ENCODE measurements around the gene CRYBG3. TPM values are rescaled to one million over a fixed set of nuclear protein-coding genes. Genes with fewer than 3 reads are reported as not detected.
A peak's percentile ranks its signal among the peaks of the same experiment; 100 is the strongest.

The CRYBG3 gene
- total RNA-seq, 2 experiments from 2014 or later: 5.9 to 6.1 TPM

DNA sequence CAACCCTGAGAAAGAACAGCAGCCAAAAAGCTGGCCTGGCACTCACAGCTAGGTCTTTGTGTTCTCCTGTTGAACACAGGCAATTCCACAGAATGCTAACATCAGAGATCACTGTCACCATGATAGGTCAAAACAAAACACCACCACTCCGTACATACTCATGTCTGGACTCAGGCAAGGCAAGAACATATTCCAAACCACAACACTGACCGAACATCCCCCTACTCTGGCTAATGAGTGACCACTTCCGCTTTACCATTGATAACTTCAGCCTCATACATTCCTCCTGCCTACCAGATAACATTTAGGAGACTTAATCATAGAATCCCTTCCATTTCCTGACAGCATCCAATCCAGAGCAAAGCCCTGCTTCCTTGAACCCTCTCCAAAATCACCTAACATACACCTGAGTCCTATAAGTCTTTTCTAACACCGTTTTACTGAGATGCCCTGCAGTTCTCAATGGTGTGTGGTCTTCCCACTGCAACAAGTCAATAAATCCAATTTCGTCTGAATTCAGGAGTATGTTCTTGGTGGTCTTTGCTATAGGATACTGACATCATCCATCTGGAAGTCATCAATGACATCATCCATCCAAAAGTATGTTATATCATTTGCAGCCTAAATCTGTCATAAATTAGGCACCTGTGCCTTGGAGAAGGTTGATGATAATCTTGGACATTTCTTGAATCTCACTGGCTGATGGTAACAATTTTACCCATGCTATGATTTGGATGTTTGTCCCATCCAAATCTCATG lies 126.7 kb downstream of the CRYBG3 start:
- Mint-ChIP-seq H3K9me3 (ENCODE audit: low read depth) (no peaks in the 10 kb centered on the region), H3K27me3 (no peaks in the 10 kb centered on the region), H3K4me1 (peaks cover 16% of the 10 kb centered on the region), H3K27ac (no peak overlapping the region), H3K4me3 (no peak overlapping the region), H3K36me3 (peaks cover 68% of the 10 kb centered on the region)
- ATAC-seq: no peak
- no peak for DNase-seq
- CTCF ChIA-PET: interaction anchor here (1.4 to 2.5 kb wide), 2 partner anchors 74 to 75 kb away, joined by 3 to 9 read pairs; no protein-coding TSS in a partner anchor

DNA sequence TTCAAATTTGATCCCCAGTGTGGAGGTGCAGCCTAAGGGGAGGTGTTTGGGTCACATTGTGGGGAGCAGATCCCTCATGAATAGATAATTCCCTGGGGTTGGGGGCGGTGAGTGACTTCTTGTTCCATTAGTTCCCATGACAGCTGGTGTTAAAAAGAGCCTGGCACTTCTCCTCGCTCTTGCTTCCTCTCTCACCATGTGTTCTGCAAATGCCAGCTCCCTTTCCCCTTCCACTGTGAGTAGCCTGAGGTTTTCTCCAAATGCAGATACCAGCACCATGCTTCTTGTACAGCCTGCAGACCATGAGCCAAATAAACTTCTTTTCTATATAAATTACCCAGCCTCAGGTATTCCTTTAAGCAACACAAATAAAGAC lies 127.3 kb downstream of the CRYBG3 start:
- H3K27ac Mint-ChIP-seq: no peak overlapping the region
- no peak overlapping the region for H3K4me3 Mint-ChIP-seq
- DNase-seq (no peak), ATAC-seq (no peak)
- no peaks in the 10 kb centered on the region for H3K27me3 Mint-ChIP-seq
- H3K4me1 Mint-ChIP-seq: peaks cover 12% of the 10 kb centered on the region
- H3K36me3 Mint-ChIP-seq: peaks cover 69% of the 10 kb centered on the region
- no peaks in the 10 kb centered on the region for H3K9me3 Mint-ChIP-seq (ENCODE audit: low read depth)
- CTCF ChIA-PET: no interaction called here

DNA sequence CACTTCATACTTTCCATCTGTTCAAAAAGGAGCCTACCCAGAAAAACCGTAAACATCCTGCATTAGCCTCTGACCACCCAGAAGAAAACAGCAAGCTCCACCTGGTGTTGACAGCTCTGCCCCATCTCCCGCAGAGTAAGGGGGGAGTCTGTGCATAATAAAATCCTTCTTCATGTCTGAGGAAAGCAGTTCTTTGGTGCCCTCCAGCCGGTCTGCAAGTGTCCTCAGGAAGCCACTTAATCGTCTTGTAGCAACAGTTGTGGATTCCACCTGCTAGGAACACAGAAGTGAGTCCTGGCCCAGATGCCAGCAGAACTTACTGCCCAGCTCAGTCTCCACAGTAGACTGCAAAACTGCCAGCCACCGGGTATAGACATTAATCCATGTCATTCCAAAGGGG lies 127.9 kb downstream of the CRYBG3 start:
- Mint-ChIP-seq H3K27ac (no peak overlapping the region), H3K4me1 (peaks cover 12% of the 10 kb centered on the region), H3K9me3 (ENCODE audit: low read depth) (no peaks in the 10 kb centered on the region), H3K36me3 (peaks cover 72% of the 10 kb centered on the region), H3K27me3 (no peaks in the 10 kb centered on the region), H3K4me3 (no peak overlapping the region)
- CTCF ChIA-PET: interaction anchor here (0.9 to 1.2 kb wide), 3 partner anchors 15 to 73 kb away, joined by 3 to 4 read pairs (median 4); no protein-coding TSS in a partner anchor
- ATAC-seq (no peak), DNase-seq (no peak)

DNA sequence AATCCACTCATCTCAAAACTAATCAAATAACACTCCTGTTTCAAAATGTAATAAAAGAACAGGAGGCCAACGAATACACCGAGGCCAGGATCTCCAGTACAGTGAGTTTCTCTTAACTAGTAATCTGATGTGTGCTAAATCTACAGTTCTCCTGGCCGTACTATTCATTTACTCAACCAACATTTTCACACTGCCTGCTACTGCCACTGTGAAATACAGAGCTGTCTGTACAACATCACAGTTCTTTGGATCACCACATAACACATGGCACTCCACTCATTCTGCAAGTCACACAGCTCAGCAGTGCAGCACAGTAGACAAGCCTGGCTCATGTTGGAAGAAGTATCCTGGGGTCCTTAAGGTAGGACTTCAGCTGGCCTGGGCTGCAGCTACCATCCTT lies 128.5 kb downstream of the CRYBG3 start:
- Mint-ChIP-seq H3K4me1 (peaks cover 14% of the 10 kb centered on the region), H3K36me3 (peaks cover 70% of the 10 kb centered on the region), H3K4me3 (no peak overlapping the region), H3K27ac (no peak overlapping the region), H3K9me3 (ENCODE audit: low read depth) (no peaks in the 10 kb centered on the region), H3K27me3 (no peaks in the 10 kb centered on the region)
- ATAC-seq (peak; percentile 45), DNase-seq (no peak)
- CTCF ChIA-PET: interaction anchor here (0.9 to 1.2 kb wide), 3 partner anchors 15 to 73 kb away, joined by 3 to 4 read pairs (median 4); no protein-coding TSS in a partner anchor

DNA sequence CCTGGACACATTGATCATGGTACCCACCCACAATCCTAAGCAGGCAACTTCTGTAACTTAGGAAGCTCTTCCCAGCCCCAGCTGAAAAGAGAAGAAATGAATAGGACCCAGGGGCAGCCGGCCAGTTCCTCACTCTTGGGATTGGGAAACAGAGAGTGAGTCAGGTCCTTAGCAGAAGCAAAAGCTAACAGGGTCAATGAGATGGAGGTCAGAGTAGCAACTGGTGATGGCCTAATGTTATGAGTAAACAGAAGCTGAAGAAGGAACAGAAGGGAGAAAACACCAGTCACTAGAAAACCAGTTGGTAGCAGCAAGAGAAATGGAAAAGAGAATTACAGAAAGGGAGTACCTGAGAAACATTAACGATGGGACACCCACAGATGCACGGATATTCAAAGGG lies 130.5 kb downstream of the CRYBG3 start:
- H3K36me3 Mint-ChIP-seq: peaks cover 66% of the 10 kb centered on the region
- no peak overlapping the region for H3K4me3 Mint-ChIP-seq

DNA sequence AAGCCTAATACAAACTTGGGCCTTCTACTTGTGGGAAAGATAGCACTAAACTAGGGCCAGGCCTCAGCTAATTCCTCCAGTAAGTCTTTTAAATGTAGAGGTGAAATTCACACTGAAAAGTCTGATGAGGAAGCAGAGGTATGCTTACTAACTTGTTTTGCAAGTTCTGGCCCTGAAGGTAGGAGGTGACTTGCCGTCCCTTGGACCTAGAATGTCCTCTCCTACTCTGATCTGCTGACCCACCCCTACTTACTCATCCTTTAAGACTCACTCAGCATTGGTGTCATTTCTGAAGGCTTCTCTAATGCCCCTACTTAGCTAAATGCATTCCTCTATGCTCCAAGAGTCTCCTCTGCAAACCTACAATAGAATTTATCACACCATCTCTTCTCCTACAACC lies 131.1 kb downstream of the CRYBG3 start:
- Mint-ChIP-seq H3K27me3 (no peaks in the 10 kb centered on the region), H3K9me3 (ENCODE audit: low read depth) (no peaks in the 10 kb centered on the region), H3K4me1 (peaks cover 14% of the 10 kb centered on the region), H3K36me3 (peaks cover 69% of the 10 kb centered on the region), H3K27ac (no peak overlapping the region), H3K4me3 (no peak overlapping the region)
- ATAC-seq (no peak), DNase-seq (no peak)
- CTCF ChIA-PET: interaction anchor here (0.7 to 1.9 kb wide), 2 partner anchors 70 to 161 kb away, joined by 3 to 4 read pairs; no protein-coding TSS in a partner anchor

More for the DNA sequence above, 130.5 kb downstream of the CRYBG3 start:
- peaks cover 14% of the 10 kb centered on the region for H3K4me1 Mint-ChIP-seq
- DNase-seq (no peak), ATAC-seq (no peak)
- H3K9me3 Mint-ChIP-seq (ENCODE audit: low read depth): no peaks in the 10 kb centered on the region
- CTCF ChIA-PET: interaction anchor here (0.6 to 1.9 kb wide), 2 partner anchors 13 to 160 kb away, joined by 3 to 4 read pairs; no protein-coding TSS in a partner anchor
- H3K27me3 Mint-ChIP-seq: no peaks in the 10 kb centered on the region
- no peak overlapping the region for H3K27ac Mint-ChIP-seq

DNA sequence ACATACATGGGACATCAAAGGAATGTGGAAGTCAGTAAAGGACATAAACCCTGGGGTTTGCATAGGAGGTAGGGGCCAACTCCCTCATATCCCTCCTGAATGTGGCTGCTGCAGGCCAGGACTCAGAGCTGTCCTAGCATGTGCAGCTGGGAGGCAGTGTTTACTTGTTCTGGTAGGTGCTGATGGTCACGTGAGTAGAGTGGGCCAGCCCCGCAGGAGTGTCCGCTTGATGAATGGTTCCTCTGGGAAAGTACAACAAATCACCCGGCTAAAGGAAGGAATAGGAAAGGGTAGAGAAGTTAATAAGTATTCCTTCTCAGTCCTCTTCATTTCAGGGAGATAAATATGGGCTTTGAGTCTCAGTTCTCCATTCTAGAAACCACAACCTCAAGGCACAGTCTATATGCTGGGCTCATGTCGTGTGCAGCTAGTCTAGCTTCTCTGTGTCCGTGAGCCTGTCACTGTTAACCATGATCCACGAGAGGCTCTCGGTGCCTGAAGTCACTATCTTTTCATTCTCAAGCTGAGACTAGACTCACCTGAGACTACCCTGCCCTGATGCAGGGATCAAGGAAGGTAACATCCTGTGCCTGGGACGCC lies 132.5 kb downstream of the CRYBG3 start:
- Mint-ChIP-seq H3K9me3 (ENCODE audit: low read depth) (no peaks in the 10 kb centered on the region), H3K27me3 (no peaks in the 10 kb centered on the region), H3K4me1 (peaks cover 14% of the 10 kb centered on the region), H3K4me3 (no peak overlapping the region), H3K27ac (peak overlapping the region; percentile 42), H3K36me3 (peaks cover 66% of the 10 kb centered on the region)
- ATAC-seq: no peak
- CTCF ChIA-PET: interaction anchor here (0.7 to 1.6 kb wide), 5 partner anchors 11 to 154 kb away, joined by 3 to 6 read pairs (median 3); no protein-coding TSS in a partner anchor
- DNase-seq: no peak

DNA sequence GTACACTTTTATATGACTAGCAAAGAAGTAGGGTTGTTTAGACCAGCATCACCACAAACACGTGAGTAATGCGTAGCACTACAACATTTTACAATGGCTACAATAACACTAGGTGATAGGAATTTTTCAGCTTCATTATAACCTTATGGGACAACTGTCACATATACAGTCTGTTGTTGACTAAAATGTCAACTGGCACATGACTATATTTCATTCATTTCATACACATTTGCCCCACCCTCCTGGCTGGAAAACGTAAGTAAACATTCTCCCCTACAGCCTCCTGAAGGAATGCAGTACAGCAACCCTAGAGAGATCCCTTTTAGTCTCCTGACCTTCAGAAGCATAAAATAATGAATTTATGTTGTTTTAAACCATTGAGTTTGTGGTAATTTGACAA lies 134.2 kb downstream of the CRYBG3 start:
- H3K4me1 Mint-ChIP-seq: peaks cover 12% of the 10 kb centered on the region
- CTCF ChIA-PET: no interaction called here
- H3K27me3 Mint-ChIP-seq: no peaks in the 10 kb centered on the region

DNA sequence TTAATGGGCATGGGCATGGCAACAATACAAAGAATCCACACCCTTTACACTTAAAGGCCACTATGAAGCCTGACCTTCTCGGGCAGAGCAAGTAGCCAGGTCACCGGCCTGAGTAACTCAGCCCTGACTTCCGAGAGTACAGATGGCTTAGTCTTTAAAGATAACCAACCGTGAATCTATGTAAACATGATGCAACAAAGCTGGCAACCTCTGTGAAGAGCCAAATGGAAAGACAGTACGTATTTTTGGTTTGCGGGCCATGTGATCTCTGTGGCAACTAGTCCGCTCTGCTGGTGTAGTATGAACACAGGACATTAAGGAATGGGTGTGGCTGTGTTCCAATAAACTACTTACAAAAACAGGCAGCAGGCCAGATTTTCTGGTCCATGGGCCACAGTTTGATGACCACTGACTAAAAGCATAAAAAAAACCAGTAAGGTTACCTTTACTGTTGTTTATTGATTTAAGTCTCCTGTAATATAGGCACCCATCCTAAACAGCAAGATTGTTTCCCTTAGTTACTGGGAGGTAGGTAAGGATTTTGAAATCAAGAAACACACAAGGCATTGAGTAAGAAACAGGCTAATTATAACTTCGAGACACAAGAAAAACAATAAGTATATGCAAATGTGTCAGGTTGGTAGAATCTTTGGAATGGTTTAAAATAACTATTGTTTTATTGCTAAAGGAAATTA lies 136.0 kb downstream of the CRYBG3 start:
- DNase-seq (no peak), ATAC-seq (no peak)
- Mint-ChIP-seq H3K4me3 (no peak overlapping the region), H3K27me3 (no peaks in the 10 kb centered on the region), H3K27ac (peak overlapping the region; percentile 28), H3K4me1 (peaks cover 18% of the 10 kb centered on the region), H3K36me3 (peaks cover 57% of the 10 kb centered on the region), H3K9me3 (ENCODE audit: low read depth) (no peaks in the 10 kb centered on the region)
- CTCF ChIA-PET: interaction anchor here (1.3 kb wide), 1 partner anchor 11 kb away, joined by 3 read pairs; no protein-coding TSS in a partner anchor

More for the DNA sequence above, 134.2 kb downstream of the CRYBG3 start:
- DNase-seq (no peak), ATAC-seq (no peak)
- H3K9me3 Mint-ChIP-seq (ENCODE audit: low read depth): no peaks in the 10 kb centered on the region
- no peak overlapping the region for H3K4me3 Mint-ChIP-seq
- H3K36me3 Mint-ChIP-seq: peaks cover 57% of the 10 kb centered on the region
- no peak overlapping the region for H3K27ac Mint-ChIP-seq

DNA sequence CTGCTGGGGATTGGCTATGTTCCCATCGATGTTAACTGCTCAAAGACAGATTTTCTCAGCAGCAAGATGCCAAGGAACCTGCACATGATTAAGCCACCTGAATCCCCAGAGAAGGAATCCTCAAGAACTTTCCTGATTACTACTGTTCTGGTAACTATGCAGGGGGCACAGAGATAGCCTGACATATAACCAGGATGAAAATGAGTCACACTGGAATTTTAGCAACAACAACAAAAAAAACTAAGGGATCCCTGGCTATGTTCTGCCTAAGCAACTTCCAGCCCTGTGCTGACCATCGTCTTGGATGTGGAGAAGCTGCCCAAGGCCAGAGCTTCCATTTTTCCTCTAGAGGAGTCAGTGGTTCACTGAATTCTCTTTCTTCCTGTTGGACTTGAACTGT lies 136.6 kb downstream of the CRYBG3 start:
- DNase-seq (no peak), ATAC-seq (no peak)
- Mint-ChIP-seq H3K27ac (no peak overlapping the region), H3K36me3 (peaks cover 54% of the 10 kb centered on the region), H3K9me3 (ENCODE audit: low read depth) (no peaks in the 10 kb centered on the region), H3K4me1 (peaks cover 21% of the 10 kb centered on the region), H3K4me3 (no peak overlapping the region), H3K27me3 (no peaks in the 10 kb centered on the region)
- CTCF ChIA-PET: interaction anchor here (1.3 kb wide), 1 partner anchor 10 kb away, joined by 3 read pairs; no protein-coding TSS in a partner anchor

DNA sequence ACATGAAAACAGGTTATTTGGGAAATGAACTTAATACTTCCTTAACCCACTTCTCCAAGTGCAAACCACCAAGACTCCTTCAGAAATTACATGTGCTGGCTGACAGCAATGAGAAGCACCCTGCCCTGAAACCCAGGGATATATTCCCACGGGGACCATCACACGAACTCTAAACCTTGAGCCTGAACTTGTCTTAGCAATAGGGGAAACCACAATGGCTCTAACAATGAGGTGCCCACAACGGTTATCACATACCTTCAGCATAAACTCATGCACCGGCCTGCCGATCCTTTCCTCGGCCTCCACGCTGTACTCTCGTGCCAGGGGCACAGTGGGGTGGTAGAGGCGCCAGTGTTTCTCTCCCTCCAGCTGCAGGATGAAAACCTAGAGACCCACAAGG lies 137.0 kb downstream of the CRYBG3 start:
- Mint-ChIP-seq H3K4me3 (no peak overlapping the region), H3K4me1 (peaks cover 25% of the 10 kb centered on the region), H3K27me3 (no peaks in the 10 kb centered on the region), H3K36me3 (peaks cover 55% of the 10 kb centered on the region), H3K9me3 (ENCODE audit: low read depth) (no peaks in the 10 kb centered on the region), H3K27ac (peak overlapping the region; percentile 49)
- DNase-seq: no peak
- CTCF ChIA-PET: interaction anchor here (1.3 kb wide), 1 partner anchor 10 kb away, joined by 3 read pairs; no protein-coding TSS in a partner anchor
- no peak for ATAC-seq

DNA sequence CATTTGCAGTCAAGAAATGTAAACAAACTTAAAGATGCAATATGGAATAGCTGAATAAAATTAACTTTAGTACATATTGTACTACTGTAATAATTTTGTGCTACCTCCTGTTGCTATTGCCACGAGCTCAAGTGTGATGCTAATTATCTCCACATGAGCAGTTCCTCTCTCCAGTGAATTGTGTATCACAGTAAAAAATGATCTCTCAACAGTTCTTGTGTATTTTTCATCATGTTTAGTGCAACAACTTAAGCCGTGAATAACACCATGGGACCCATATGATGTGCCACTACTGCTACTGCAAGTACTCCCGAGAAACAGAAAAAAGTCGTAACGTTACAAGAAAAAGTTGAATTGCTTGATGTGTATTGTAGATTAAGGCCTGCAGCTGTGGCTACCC lies 138.1 kb downstream of the CRYBG3 start:
- no peaks in the 10 kb centered on the region for H3K9me3 Mint-ChIP-seq (ENCODE audit: low read depth)
- H3K27ac Mint-ChIP-seq: no peak overlapping the region
- H3K4me1 Mint-ChIP-seq: peaks cover 32% of the 10 kb centered on the region
- no peaks in the 10 kb centered on the region for H3K27me3 Mint-ChIP-seq
- DNase-seq (no peak), ATAC-seq (no peak)
- CTCF ChIA-PET: interaction anchor here (0.9 kb wide), 1 partner anchor 16 kb away, joined by 3 read pairs; no protein-coding TSS in a partner anchor
- peaks cover 56% of the 10 kb centered on the region for H3K36me3 Mint-ChIP-seq
- no peak overlapping the region for H3K4me3 Mint-ChIP-seq

DNA sequence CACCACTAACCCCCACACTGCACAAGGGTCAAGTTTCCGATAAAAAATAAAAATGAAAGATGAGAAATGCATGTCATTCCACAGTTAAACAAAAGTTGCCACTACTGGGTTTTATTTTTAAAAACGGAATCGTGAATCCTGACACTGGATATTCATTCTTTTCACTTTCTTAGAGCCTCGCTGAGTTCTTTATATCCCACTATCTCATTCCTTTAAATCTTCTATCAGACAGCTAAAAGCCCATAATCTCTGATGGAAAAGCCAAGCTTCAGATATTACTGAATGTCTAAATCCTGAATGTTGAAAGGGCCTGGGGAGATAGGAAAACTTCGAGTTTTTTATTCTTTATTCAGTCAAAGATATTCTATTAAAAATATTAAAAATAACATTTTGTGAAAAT lies 138.7 kb downstream of the CRYBG3 start:
- Mint-ChIP-seq H3K4me1 (peaks cover 33% of the 10 kb centered on the region), H3K4me3 (no peak overlapping the region), H3K27ac (no peak overlapping the region), H3K9me3 (ENCODE audit: low read depth) (no peaks in the 10 kb centered on the region), H3K27me3 (no peaks in the 10 kb centered on the region), H3K36me3 (peaks cover 57% of the 10 kb centered on the region)
- ATAC-seq (no peak), DNase-seq (no peak)
- CTCF ChIA-PET: interaction anchor here (0.8 to 1.3 kb wide), 2 partner anchors 10 to 18 kb away, joined by 3 read pairs; no protein-coding TSS in a partner anchor

Measured in activated CD8-positive, alpha-beta memory T cell treated with anti-CD3 and anti-CD28 coated beads, Interleukin-2, amount 10 ng/mL, durations not matched to agents 7 days and 5 days (primary cell).